CD14-positive monocyte (primary cell): Measurements from ENCODE around the gene MYH13. TPM values are rescaled to one million over a fixed set of nuclear protein-coding genes. Genes with fewer than 3 reads are reported as not detected.

ENCODE experiments used
- DNase-seq, 3 donors: peaks; one replicate each; pipeline ENCODE4 v3.0.0-alpha.2; 2011 to 2022
- H2AFZ ChIP-seq: 2 replicates; pipeline ENCODE4 v1.6.0; 2012; ENCODE audit warnings: mild to moderate bottlenecking, low read depth, low read length, inconsistent platforms; ENCODE audit not compliant: insufficient read depth, poor library complexity, severe bottlenecking
- H3K27ac ChIP-seq, 2 donors: 1 replicate in 1 of 2; 2 replicates in 1 of 2; pipeline ENCODE4 v1.5.1; 2012 to 2013; ENCODE audit warnings: low read length in 2 of 2, control low read depth in 1 of 2, inconsistent platforms in 1 of 2, low read depth in 1 of 2, mild to moderate bottlenecking in 1 of 2
- H3K27me3 ChIP-seq, 2 donors: one replicate each; pipeline versions ENCODE4 v1.6.0 to v1.6.1; 2011 to 2013; ENCODE audit warnings: low read length in 2 of 2; ENCODE audit not compliant: control insufficient read depth in 2 of 2, insufficient read depth in 2 of 2
- H3K36me3 ChIP-seq, 2 donors: replicated peaks in 1 of 2; 1 replicate in 1 of 2; 2 replicates in 1 of 2; pipeline versions ENCODE4 v1.5.1 to v1.6.1; 2012 to 2013; ENCODE audit warnings: low read length in 2 of 2, control low read depth in 1 of 2, inconsistent platforms in 1 of 2, mild to moderate bottlenecking in 1 of 2; ENCODE audit not compliant: insufficient read depth in 2 of 2, control insufficient read depth in 1 of 2
- H3K4me1 ChIP-seq, 2 donors: 1 replicate in 1 of 2; 2 replicates in 1 of 2; pipeline versions ENCODE4 v1.5.1 to v1.6.1; 2012 to 2013; ENCODE audit warnings: low read length in 2 of 2, control low read depth in 1 of 2, inconsistent platforms in 1 of 2, mild to moderate bottlenecking in 1 of 2, moderate library complexity in 1 of 2; ENCODE audit not compliant: insufficient read depth in 2 of 2, control insufficient read depth in 1 of 2
- H3K4me2 ChIP-seq: replicated peaks from 2 replicates; pipeline ENCODE3; 2012; ENCODE audit warnings: low read length, moderate library complexity, mild to moderate bottlenecking; ENCODE audit not compliant: poor library complexity, severe bottlenecking; ENCODE audit errors: extremely low read depth
- H3K4me3 ChIP-seq, 3 experiments: fragments of 200-600 bp in 1 of 3; sonication (generic) in 1 of 3; replicated peaks in 1 of 3; 1 replicate in 2 of 3; 2 replicates in 1 of 3; pipeline ENCODE4 v1.5.1; 2011 to 2013; ENCODE audit warnings: low read length in 3 of 3, mild to moderate bottlenecking in 3 of 3, control low read depth in 2 of 3, low read depth in 2 of 3, inconsistent platforms in 1 of 3, moderate library complexity in 1 of 3
- H3K79me2 ChIP-seq: 2 replicates; pipeline ENCODE4 v1.6.0; 2012; ENCODE audit warnings: mild to moderate bottlenecking, control low read depth, inconsistent platforms, low read length, moderate library complexity; ENCODE audit not compliant: insufficient read depth
- H3K9ac ChIP-seq: 2 replicates; pipeline ENCODE4 v1.6.0; 2017; ENCODE audit warnings: low read length, mild to moderate bottlenecking; ENCODE audit not compliant: insufficient read depth, poor library complexity, severe bottlenecking
- H3K9me3 ChIP-seq, 2 donors: replicated peaks in 1 of 2; 1 replicate in 1 of 2; 2 replicates in 1 of 2; pipeline versions ENCODE4 v1.5.1 to v1.6.1; 2012 to 2013; ENCODE audit warnings: low read length in 2 of 2, control low read depth in 1 of 2; ENCODE audit not compliant: control insufficient read depth in 1 of 2, insufficient read depth in 1 of 2
- H4K20me1 ChIP-seq: 2 replicates; pipeline ENCODE4 v1.6.0; 2012; ENCODE audit warnings: mild to moderate bottlenecking, low read length, control low read depth, moderate library complexity; ENCODE audit not compliant: insufficient read depth
- H3K27ac Mint-ChIP-seq, 7 donors: one replicate each; pipeline ENCODE4 v1.8.0; 2020; ENCODE audit warnings: mild to moderate bottlenecking in 7 of 7, mixed read lengths in 7 of 7, moderate library complexity in 6 of 7, inconsistent platforms in 2 of 7
- H3K27me3 Mint-ChIP-seq, 3 donors: one replicate each; pipeline ENCODE4 v1.8.0; 2021 to 2022; ENCODE audit warnings: low read depth in 3 of 3, mild to moderate bottlenecking in 3 of 3, mixed read lengths in 3 of 3, moderate library complexity in 3 of 3, inconsistent platforms in 1 of 3
- H3K36me3 Mint-ChIP-seq, 2 donors: one replicate each; pipeline ENCODE4 v1.8.0; 2020; ENCODE audit warnings: mixed read lengths in 2 of 2, inconsistent platforms in 1 of 2, mild to moderate bottlenecking in 1 of 2
- H3K4me1 Mint-ChIP-seq: one replicate; pipeline ENCODE4 v1.8.0; 2020; ENCODE audit warnings: mild to moderate bottlenecking, mixed read lengths
- H3K4me3 Mint-ChIP-seq, 2 donors: one replicate each; pipeline ENCODE4 v1.8.0; 2020; ENCODE audit warnings: mild to moderate bottlenecking in 2 of 2, mixed read lengths in 2 of 2, moderate library complexity in 1 of 2
- H3K9me3 Mint-ChIP-seq, 7 donors: one replicate each; pipeline ENCODE4 v1.8.0; 2020 to 2022; ENCODE audit warnings: mixed read lengths in 7 of 7, mild to moderate bottlenecking in 6 of 7, moderate library complexity in 6 of 7, inconsistent platforms in 2 of 7
- CTCF ChIP-seq: fragments of 200-600 bp; IDR thresholded peaks from one replicate; pipeline ENCODE4 v1.8.0; 2022; ENCODE audit warnings: antibody characterized with exemption, mild to moderate bottlenecking
- WGBS: methylation state at CpG from one replicate; pipeline ENCODE4 v1.1.5; 2013; ENCODE audit warnings: missing lambda C conversion rate; ENCODE audit not compliant: insufficient coverage; 5-methylcytosine and 5-hydroxymethylcytosine counted together
- intact Hi-C, 2 donors: fragments of 100-400 bp; cut with micrococcal nuclease; formaldehyde crosslinking; loops; one replicate each; pipeline versions ENCODE4 v1.15.0 to v1.15.1; 2023
- polyA plus RNA-seq, 3 donors: library from polyadenylated mRNA; depleted of rRNA in 1 of 3; unstranded in 2 of 3; stranded (reverse) in 1 of 3; fragments of 300-500 nt in 2 of 3; fragments of >200 nt in 1 of 3; fragmentation: Illumina TruSeq in 2 of 3; gene quantifications; 1 replicate in 2 of 3; 2 replicates in 1 of 3; pipeline ENCODE4 v1.2.3, GENCODE V29; 2012 to 2021

MYH13 gene
- polyA plus RNA-seq, 3 donors, result not detected

GRCh38 chr17:10314329-10314728, 58.5 kb downstream of the MYH13 start:
- H3K4me3 Mint-ChIP-seq, result no peak overlapping the region
- H3K4me1 Mint-ChIP-seq, result peaks cover 16% of the 10 kb centered on the region
- H3K27me3 ChIP-seq, result no peaks in the 10 kb centered on the region
- no peak overlapping the region for H3K27ac Mint-ChIP-seq
- no peaks in the 10 kb centered on the region for H3K79me2 ChIP-seq
- H3K27ac ChIP-seq, result no peak overlapping the region
- peaks cover 0 to 9% of the 10 kb centered on the region in 2 donors for H3K4me1 ChIP-seq
- no peak for DNase-seq
- no peak overlapping the region for H2AFZ ChIP-seq
- no peak for TF ChIP-seq CTCF
- no peaks in the 10 kb centered on the region for H3K36me3 ChIP-seq
- no peaks in the 10 kb centered on the region for H3K9me3 ChIP-seq
- no CpG with 5 or more reads among the region's 5 CpGs for WGBS
- no peaks in the 10 kb centered on the region for H3K36me3 Mint-ChIP-seq
- H3K9me3 Mint-ChIP-seq, result peaks cover 0 to 5% (median 0%) of the 10 kb centered on the region in 7 donors
- peaks cover 5 to 7% (median 6%) of the 10 kb centered on the region in 3 donors for H3K27me3 Mint-ChIP-seq
- no peak overlapping the region for H3K9ac ChIP-seq
- no peaks in the 10 kb centered on the region for H4K20me1 ChIP-seq
- no peak overlapping the region for H3K4me3 ChIP-seq
- intact Hi-C loops, result no loop called here
- H3K4me2 ChIP-seq, result no peak overlapping the region

GRCh38 chr17:10313037-10313672, 59.7 kb downstream of the MYH13 start:
- Mint-ChIP-seq H3K9me3 (peaks cover 0 to 5% (median 0%) of the 10 kb centered on the region in 7 donors), H3K4me1 (peaks cover 8% of the 10 kb centered on the region), H3K36me3 (no peaks in the 10 kb centered on the region), H3K27ac (no peak overlapping the region), H3K4me3 (no peak overlapping the region), H3K27me3 (peaks cover 4 to 6% (median 5%) of the 10 kb centered on the region in 3 donors)
- DNase-seq, result no peak
- TF ChIP-seq CTCF, result no peak
- Histone ChIP-seq H3K79me2 (no peaks in the 10 kb centered on the region), H3K27me3 (no peaks in the 10 kb centered on the region), H4K20me1 (no peaks in the 10 kb centered on the region), H3K4me3 (no peak overlapping the region), H2AFZ (no peak overlapping the region), H3K4me1 (peaks cover 0 to 5% of the 10 kb centered on the region in 2 donors), H3K9me3 (no peaks in the 10 kb centered on the region), H3K9ac (no peak overlapping the region), H3K4me2 (no peak overlapping the region), H3K27ac (no peak overlapping the region), H3K36me3 (no peaks in the 10 kb centered on the region)
- WGBS, result 96% methylated on average over 17 of the region's 17 CpGs
- intact Hi-C loops, result no loop called here
